Trophoblast cell (in vitro differentiated cells and primary cell): Measurements from ENCODE around the gene SLC31A1.

Experiments used
- DNase-seq, 2 donors: peaks; one replicate each; pipeline ENCODE4 v3.0.0-alpha.2; 2016
- H2AFZ ChIP-seq: 2 replicates; pipeline ENCODE4 v1.6.1; 2013; ENCODE audit warnings: low read length, moderate library complexity, mild to moderate bottlenecking; ENCODE audit not compliant: insufficient read depth, poor library complexity
- H2AK5ac ChIP-seq: 2 replicates; pipeline ENCODE4 v1.6.1; 2013; ENCODE audit warnings: mild to moderate bottlenecking, low read length
- H2BK120ac ChIP-seq: 2 replicates; pipeline ENCODE4 v1.6.1; 2013; ENCODE audit warnings: low read length, mild to moderate bottlenecking, moderate library complexity; ENCODE audit not compliant: insufficient read depth, poor library complexity
- H2BK12ac ChIP-seq: 2 replicates; pipeline ENCODE4 v1.6.1; 2013; ENCODE audit warnings: mild to moderate bottlenecking, low read length, moderate library complexity
- H2BK5ac ChIP-seq: 2 replicates; pipeline ENCODE4 v1.6.1; 2013; ENCODE audit warnings: low read length, low read depth, moderate library complexity, mild to moderate bottlenecking; ENCODE audit not compliant: poor library complexity
- H3K14ac ChIP-seq: 2 replicates; pipeline ENCODE4 v1.6.1; 2013; ENCODE audit warnings: mild to moderate bottlenecking, low read length
- H3K18ac ChIP-seq: 2 replicates; pipeline ENCODE4 v1.6.1; 2013; ENCODE audit warnings: mild to moderate bottlenecking, low read length
- H3K23ac ChIP-seq: 2 replicates; pipeline ENCODE4 v1.6.1; 2013; ENCODE audit warnings: low read length
- H3K27ac ChIP-seq: 2 replicates; pipeline ENCODE4 v1.5.1; 2013; ENCODE audit warnings: low read depth, mild to moderate bottlenecking, inconsistent platforms, low read length, moderate library complexity
- H3K27me3 ChIP-seq: 2 replicates; pipeline ENCODE4 v1.6.1; 2013; ENCODE audit warnings: inconsistent platforms, mild to moderate bottlenecking, low read length, moderate library complexity; ENCODE audit not compliant: insufficient read depth
- H3K36me3 ChIP-seq, 2 experiments: 1 replicate in 1 of 2; 2 replicates in 1 of 2; pipeline ENCODE4 v1.6.1; 2013; ENCODE audit warnings: low read length in 2 of 2, mild to moderate bottlenecking in 2 of 2, moderate library complexity in 1 of 2; ENCODE audit not compliant: insufficient read depth in 2 of 2, control insufficient read depth in 1 of 2
- H3K4ac ChIP-seq: 2 replicates; pipeline ENCODE4 v1.6.1; 2013; ENCODE audit warnings: low read depth, mild to moderate bottlenecking, low read length, moderate library complexity
- H3K4me1 ChIP-seq, 2 experiments: 1 replicate in 1 of 2; 2 replicates in 1 of 2; pipeline ENCODE4 v1.6.1; 2013; ENCODE audit warnings: low read length in 2 of 2, mild to moderate bottlenecking in 2 of 2, moderate library complexity in 1 of 2; ENCODE audit not compliant: insufficient read depth in 2 of 2, control insufficient read depth in 1 of 2
- H3K4me2 ChIP-seq: 2 replicates; pipeline ENCODE4 v1.6.1; 2013; ENCODE audit warnings: inconsistent platforms, mild to moderate bottlenecking, low read length, moderate library complexity
- H3K4me3 ChIP-seq: 2 replicates; pipeline ENCODE4 v1.5.1; 2013; ENCODE audit warnings: mild to moderate bottlenecking, low read depth, low read length, inconsistent platforms
- H3K79me1 ChIP-seq: one replicate; pipeline ENCODE4 v1.6.1; 2013; ENCODE audit warnings: low read length
- H3K79me2 ChIP-seq: 2 replicates; pipeline ENCODE4 v1.6.1; 2013; ENCODE audit warnings: low read length, mild to moderate bottlenecking; ENCODE audit not compliant: control insufficient read depth, insufficient read depth, poor library complexity
- H3K9ac ChIP-seq: 2 replicates; pipeline ENCODE4 v1.6.1; 2013; ENCODE audit warnings: mild to moderate bottlenecking, low read length
- H3K9me3 ChIP-seq: 2 replicates; pipeline ENCODE4 v1.6.1; 2013; ENCODE audit warnings: low read depth, mild to moderate bottlenecking, control low read depth, inconsistent platforms, low read length; ENCODE audit not compliant: insufficient read depth
- H4K12ac ChIP-seq: 2 replicates; pipeline ENCODE4 v1.6.1; 2013; ENCODE audit warnings: low read depth, mild to moderate bottlenecking, low read length, moderate library complexity
- H4K8ac ChIP-seq: 2 replicates; pipeline ENCODE4 v1.6.1; 2013; ENCODE audit warnings: low read depth, mild to moderate bottlenecking, low read length, moderate library complexity
- H4K91ac ChIP-seq: one replicate; pipeline ENCODE4 v1.6.1; 2013; ENCODE audit warnings: low read depth, mild to moderate bottlenecking, low read length, moderate library complexity
- WGBS: extraction: QIAGEN DNeasy Blood & Tissue Kit; methylation state at CpG from one replicate; pipeline ENCODE4 v1.1.7; 2013; ENCODE audit warnings: missing lambda C conversion rate; ENCODE audit not compliant: insufficient read length, insufficient coverage; ENCODE audit errors: extremely low coverage; 5-methylcytosine and 5-hydroxymethylcytosine counted together

Gene SLC31A1

GRCh38 chr9:113274474-113275156, 53.3 kb downstream of the SLC31A1 start:
- Histone ChIP-seq H3K27ac (peak overlapping the region; percentile 45), H4K91ac (no peak overlapping the region), H3K9me3 (no peaks in the 10 kb centered on the region), H3K4me1 (peaks cover 0 to 3% of the 10 kb centered on the region in 2 experiments), H3K4me2 (peak overlapping the region; percentile 88), H4K12ac (peak overlapping the region; percentile 74), H3K36me3 (peaks cover 22 to 37% of the 10 kb centered on the region in 2 experiments), H3K27me3 (no peaks in the 10 kb centered on the region), H3K18ac (no peak overlapping the region), H2AK5ac (no peak overlapping the region), H2AFZ (peak overlapping the region; percentile 48), H3K79me2 (peaks cover 4% of the 10 kb centered on the region), H3K23ac (no peak overlapping the region), H2BK12ac (no peak overlapping the region), H3K79me1 (peaks cover 9% of the 10 kb centered on the region), H3K4ac (peak overlapping the region; percentile 41), H3K14ac (peak overlapping the region; percentile 40), H4K8ac (peak overlapping the region; percentile 83), H2BK120ac (peak overlapping the region; percentile 38), H3K4me3 (peak overlapping the region; percentile 72), H2BK5ac (peak overlapping the region; percentile 77), H3K9ac (no peak overlapping the region)
- WGBS = no CpG with 5 or more reads among the region's 15 CpGs
- DNase-seq = peak; percentile 27 to 93

GRCh38 chr9:113275157-113276131, 54.1 kb downstream of the SLC31A1 start, which contains the start of the genes CDC26 and PRPF4:
Gene CDC26, minus strand, starts transcription at chr9:113275572. Its CDS starts 3,065 bp downstream, at chr9:113272507.
Gene PRPF4, plus strand, starts transcription at chr9:113275658. Its CDS starts 86 bp downstream, at chr9:113275744.
- DNase-seq = peak; percentile 98
- peaks cover 0 to 3% of the 10 kb centered on the region in 2 experiments for H3K4me1 ChIP-seq
- H4K8ac ChIP-seq = peak within 1 kb of the TSS; percentile 83
- peak within 1 kb of the TSS; percentile 88 for H3K4me2 ChIP-seq
- no CpG with 5 or more reads among the region's 63 CpGs for WGBS
- no peak within 1 kb of the TSS for H2BK12ac ChIP-seq
- peak within 1 kb of the TSS; percentile 74 for H4K12ac ChIP-seq
- peak within 1 kb of the TSS; percentile 62 for H2BK120ac ChIP-seq
- H3K79me1 ChIP-seq = peaks cover 9% of the 10 kb centered on the region
- peak within 1 kb of the TSS; percentile 50 for H2AFZ ChIP-seq
- H3K36me3 ChIP-seq = peaks cover 20 to 38% of the 10 kb centered on the region in 2 experiments
- H3K23ac ChIP-seq = no peak within 1 kb of the TSS
- H3K4me3 ChIP-seq = peak within 1 kb of the TSS; percentile 98
- H3K9me3 ChIP-seq = no peaks in the 10 kb centered on the region
- peaks cover 4% of the 10 kb centered on the region for H3K79me2 ChIP-seq
- H3K27me3 ChIP-seq = no peaks in the 10 kb centered on the region
- peak within 1 kb of the TSS; percentile 67 for H4K91ac ChIP-seq
- H2AK5ac ChIP-seq = peak within 1 kb of the TSS; percentile 8
- H3K14ac ChIP-seq = peak within 1 kb of the TSS; percentile 54
- H3K9ac ChIP-seq = peak within 1 kb of the TSS; percentile 99
- peak within 1 kb of the TSS; percentile 89 for H3K4ac ChIP-seq
- peak within 1 kb of the TSS; percentile 88 for H3K18ac ChIP-seq
- peak within 1 kb of the TSS; percentile 45 for H3K27ac ChIP-seq
- H2BK5ac ChIP-seq = peak within 1 kb of the TSS; percentile 77

- no peak overlapping the region for H3K4me3 ChIP-seq
- peaks cover 27 to 45% of the 10 kb centered on the region in 2 experiments for H3K36me3 ChIP-seq
- H2BK120ac ChIP-seq = no peak overlapping the region
Observed at GRCh38 chr9:113278840-113279239, 57.5 kb downstream of the SLC31A1 start.

GRCh38 chr9:113281356-113281755, 60.0 kb downstream of the SLC31A1 start:
- Histone ChIP-seq H3K79me1 (no peaks in the 10 kb centered on the region), H3K23ac (no peak overlapping the region), H2BK12ac (no peak overlapping the region), H3K9me3 (no peaks in the 10 kb centered on the region), H4K12ac (no peak overlapping the region), H2AK5ac (no peak overlapping the region), H3K9ac (no peak overlapping the region), H4K91ac (no peak overlapping the region), H3K18ac (no peak overlapping the region), H2BK5ac (no peak overlapping the region), H3K27me3 (no peaks in the 10 kb centered on the region), H3K4me2 (no peak overlapping the region), H3K27ac (no peak overlapping the region), H2AFZ (no peak overlapping the region), H3K4me3 (no peak overlapping the region), H3K4ac (no peak overlapping the region), H3K79me2 (no peaks in the 10 kb centered on the region), H2BK120ac (no peak overlapping the region), H3K4me1 (peaks cover 0 to 1% of the 10 kb centered on the region in 2 experiments), H4K8ac (no peak overlapping the region), H3K36me3 (peaks cover 30 to 61% of the 10 kb centered on the region in 2 experiments), H3K14ac (no peak overlapping the region)
- no peak for DNase-seq
- no CpG with 5 or more reads among the region's 4 CpGs for WGBS

More at GRCh38 chr9:113278840-113279239, 57.5 kb downstream of the SLC31A1 start:
- H3K4ac ChIP-seq = no peak overlapping the region
- H3K27me3 ChIP-seq = no peaks in the 10 kb centered on the region
- no peak overlapping the region for H3K18ac ChIP-seq
- H2BK5ac ChIP-seq = no peak overlapping the region
- H3K27ac ChIP-seq = no peak overlapping the region
- no peak overlapping the region for H2BK12ac ChIP-seq
- no peaks in the 10 kb centered on the region for H3K9me3 ChIP-seq
- H3K23ac ChIP-seq = no peak overlapping the region
- no peak overlapping the region for H4K91ac ChIP-seq
- H3K79me1 ChIP-seq = peaks cover 9% of the 10 kb centered on the region
- no peak overlapping the region for H3K14ac ChIP-seq
- H4K12ac ChIP-seq = no peak overlapping the region
- H3K79me2 ChIP-seq = peaks cover 4% of the 10 kb centered on the region
- DNase-seq = no peak
- H3K4me1 ChIP-seq = peaks cover 0 to 3% of the 10 kb centered on the region in 2 experiments
- no peak overlapping the region for H2AFZ ChIP-seq
- H4K8ac ChIP-seq = no peak overlapping the region
- H2AK5ac ChIP-seq = no peak overlapping the region
- no CpG with 5 or more reads among the region's 4 CpGs for WGBS
- H3K9ac ChIP-seq = no peak overlapping the region
- no peak overlapping the region for H3K4me2 ChIP-seq
